GM21529 (cell line): ENCODE measurements around the gene RPL23.

Experiments used
- ATAC-seq: cut with Tn5 transposase; IDR thresholded peaks from one replicate; pipeline ENCODE4 v1.9.1; 2021; ENCODE audit not compliant: unreplicated experiment

The RPL23 gene

DNA sequence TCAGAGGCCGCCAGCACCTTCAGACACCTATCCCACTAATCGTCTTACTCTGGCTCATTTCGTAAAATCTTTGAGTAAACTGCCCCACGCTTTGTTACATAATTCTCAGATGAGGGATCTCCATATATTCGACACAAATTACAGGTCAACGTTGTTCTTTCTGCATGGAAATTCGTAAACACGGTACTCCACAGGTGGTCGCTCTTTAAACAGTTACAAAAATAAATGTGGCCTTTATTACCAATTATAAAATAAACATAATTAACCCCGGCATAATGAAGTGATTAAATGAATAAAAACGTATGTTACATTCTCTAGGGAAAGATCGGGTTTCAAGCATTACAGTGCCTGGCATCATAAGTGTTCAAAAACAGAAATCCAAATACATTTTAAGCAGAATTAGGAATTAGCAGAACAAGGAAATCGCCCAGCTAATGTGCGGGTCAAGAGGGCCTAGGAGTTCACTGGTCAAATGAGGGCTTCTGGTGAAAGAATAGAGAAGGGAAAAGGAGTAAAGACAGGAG lies 53.2 kb downstream of the RPL23 start:
- ATAC-seq: no peak

- ATAC-seq: peak; percentile 80
Measured at GRCh38 chr17:38799501-38800236, 53.9 kb downstream of the RPL23 start, which contains the start of gene PIP4K2B. Gene PIP4K2B, minus strand, starts transcription at chr17:38799556. Its CDS starts 132 bp downstream, at chr17:38799424.

GRCh38 chr17:38798614-38799500 lies 54.7 kb downstream of the RPL23 start:
- peak; percentile 28 for ATAC-seq
